Peyer's patch (tissue), 4 donors: ENCODE results near the gene TFG. TPM values are rescaled to one million over a fixed set of nuclear protein-coding genes. Genes with fewer than 3 reads are reported as not detected.
A peak's percentile ranks its signal among the peaks of the same experiment; 100 is the strongest.

ENCODE experiments used
- DNase-seq, 3 donors: peaks; one replicate each; pipeline ENCODE4 v3.0.0-alpha.2; 2017 to 2019
- H3K27ac ChIP-seq, 4 donors: fragments of 200-600 bp; sonication (generic); one replicate each; pipeline ENCODE4 v1.5.1; 2016 to 2019
- H3K27me3 ChIP-seq, 2 donors: fragments of 200-600 bp; sonication (generic); one replicate each; pipeline ENCODE4 v1.5.1; 2019
- H3K36me3 ChIP-seq, 3 donors: fragments of 200-600 bp; sonication (generic); one replicate each; pipeline ENCODE4 v1.5.1; 2016 to 2019
- H3K4me1 ChIP-seq, 4 donors: fragments of 200-600 bp; sonication (generic); one replicate each; pipeline ENCODE4 v1.5.1; 2016 to 2019
- H3K4me3 ChIP-seq, 4 donors: fragments of 200-600 bp; sonication (generic); 1 replicate in 3 of 4; 2 replicates in 1 of 4; pipeline ENCODE4 v1.5.1; 2016 to 2019; ENCODE audit warnings: mild to moderate bottlenecking in 1 of 4
- H3K9me3 ChIP-seq, 4 donors: fragments of 200-600 bp; sonication (generic); one replicate each; pipeline ENCODE4 v1.5.1; 2016 to 2019; ENCODE audit warnings: mild to moderate bottlenecking in 1 of 4
- POLR2A ChIP-seq, 2 donors: fragments of 450-650 bp; IDR thresholded peaks; one replicate each; pipeline ENCODE4 v1.5.1; 2017; ENCODE audit warnings: antibody characterized with exemption in 2 of 2, mild to moderate bottlenecking in 2 of 2, moderate library complexity in 2 of 2
- total RNA-seq, 4 donors: library from RNA; depleted of rRNA; stranded (reverse); fragments of >200 nt; gene quantifications; one replicate each; pipeline ENCODE4 v1.1.0, GENCODE V29; 2016
- TF ChIP-seq, protein P1 (sequence below), 6 experiments: fragments of 450-650 bp in 4 of 6; fragments of 200-600 bp in 2 of 6; sonication (generic) in 1 of 6; IDR thresholded peaks; one replicate each; pipeline ENCODE4 v1.5.1; 2017 to 2019; ENCODE audit warnings: antibody characterized with exemption in 6 of 6, mild to moderate bottlenecking in 3 of 6, moderate library complexity in 1 of 6

The TFG gene
- total RNA-seq, 4 donors from 2014 or later: 75.1 to 188 (median 141) TPM

DNA sequence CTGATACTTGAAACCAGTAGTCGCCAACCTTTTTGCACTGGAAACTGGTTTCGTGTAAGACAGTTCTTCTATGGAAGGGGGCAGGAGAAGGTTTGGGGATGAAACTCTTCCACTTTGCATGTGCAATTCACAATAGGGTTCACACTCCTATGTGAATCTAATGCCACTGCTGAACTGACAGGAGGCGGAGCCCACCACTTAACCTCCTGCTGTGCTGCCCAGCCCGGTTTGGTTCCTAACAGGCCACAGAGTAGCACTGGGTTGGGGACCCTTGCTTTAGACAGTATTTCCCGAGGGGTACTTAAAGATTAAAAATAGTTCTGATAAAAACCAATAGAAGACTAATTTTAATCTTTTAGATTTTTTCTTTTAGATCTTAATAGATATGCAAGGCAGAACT, 11.1 kb downstream of the TFG start:
- peaks cover 0 to 18% (median 0%) of the 10 kb centered on the region in 4 donors for H3K4me1 ChIP-seq

DNA sequence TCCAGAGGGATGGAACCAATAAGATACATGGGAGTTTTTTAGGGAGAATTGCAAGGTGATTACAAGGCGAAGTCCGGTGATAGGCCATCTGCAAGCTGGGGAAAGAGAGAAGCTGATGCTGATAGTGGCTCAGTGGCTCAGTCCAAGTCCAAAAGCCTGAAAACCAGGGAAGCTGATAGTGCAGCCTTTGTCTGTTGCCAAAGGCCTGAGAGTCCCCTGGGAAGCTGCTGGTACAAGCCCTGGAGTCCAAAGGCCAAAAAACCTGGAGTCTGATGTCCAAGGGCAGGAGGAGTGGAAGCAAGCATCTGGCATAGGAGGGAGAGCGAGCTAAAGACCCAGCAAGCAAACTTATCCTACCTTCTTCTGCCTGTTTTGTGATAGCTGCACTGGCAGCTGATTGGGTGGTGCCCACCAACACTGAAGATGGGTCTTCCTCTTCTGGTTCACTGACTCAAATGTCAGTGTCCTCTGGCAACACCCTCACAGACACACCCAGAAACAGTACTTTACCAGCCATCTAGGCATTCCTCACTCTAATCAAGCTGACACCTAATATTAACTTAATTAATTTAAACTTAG, 16.7 kb downstream of the TFG start:
- H3K4me3 ChIP-seq: no peak overlapping the region
- H3K27ac ChIP-seq: no peak overlapping the region
- peak in 1 of 3 donors; percentile 58 for DNase-seq
- H3K36me3 ChIP-seq: peaks cover 0 to 86% (median 0%) of the 10 kb centered on the region in 3 donors
- H3K9me3 ChIP-seq: no peaks in the 10 kb centered on the region
- no peaks in the 10 kb centered on the region for H3K27me3 ChIP-seq
- TF ChIP-seq, protein P1, sequence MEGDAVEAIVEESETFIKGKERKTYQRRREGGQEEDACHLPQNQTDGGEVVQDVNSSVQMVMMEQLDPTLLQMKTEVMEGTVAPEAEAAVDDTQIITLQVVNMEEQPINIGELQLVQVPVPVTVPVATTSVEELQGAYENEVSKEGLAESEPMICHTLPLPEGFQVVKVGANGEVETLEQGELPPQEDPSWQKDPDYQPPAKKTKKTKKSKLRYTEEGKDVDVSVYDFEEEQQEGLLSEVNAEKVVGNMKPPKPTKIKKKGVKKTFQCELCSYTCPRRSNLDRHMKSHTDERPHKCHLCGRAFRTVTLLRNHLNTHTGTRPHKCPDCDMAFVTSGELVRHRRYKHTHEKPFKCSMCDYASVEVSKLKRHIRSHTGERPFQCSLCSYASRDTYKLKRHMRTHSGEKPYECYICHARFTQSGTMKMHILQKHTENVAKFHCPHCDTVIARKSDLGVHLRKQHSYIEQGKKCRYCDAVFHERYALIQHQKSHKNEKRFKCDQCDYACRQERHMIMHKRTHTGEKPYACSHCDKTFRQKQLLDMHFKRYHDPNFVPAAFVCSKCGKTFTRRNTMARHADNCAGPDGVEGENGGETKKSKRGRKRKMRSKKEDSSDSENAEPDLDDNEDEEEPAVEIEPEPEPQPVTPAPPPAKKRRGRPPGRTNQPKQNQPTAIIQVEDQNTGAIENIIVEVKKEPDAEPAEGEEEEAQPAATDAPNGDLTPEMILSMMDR (IDR thresholded peaks at IDR 0.05): no peak
- TF ChIP-seq POLR2A (IDR thresholded peaks at IDR 0.05): no peak
- peaks cover 0 to 8% (median 0%) of the 10 kb centered on the region in 4 donors for H3K4me1 ChIP-seq

More for the DNA sequence above, 11.1 kb downstream of the TFG start:
- Histone ChIP-seq H3K9me3 (no peaks in the 10 kb centered on the region), H3K36me3 (peaks cover 0 to 69% (median 0%) of the 10 kb centered on the region in 3 donors), H3K27me3 (no peaks in the 10 kb centered on the region), H3K27ac (no peak overlapping the region), H3K4me3 (no peak overlapping the region)
- no peak for DNase-seq
- TF ChIP-seq POLR2A (IDR thresholded peaks at IDR 0.05): no peak
- TF ChIP-seq, protein P1 (IDR thresholded peaks at IDR 0.05): no peak

DNA sequence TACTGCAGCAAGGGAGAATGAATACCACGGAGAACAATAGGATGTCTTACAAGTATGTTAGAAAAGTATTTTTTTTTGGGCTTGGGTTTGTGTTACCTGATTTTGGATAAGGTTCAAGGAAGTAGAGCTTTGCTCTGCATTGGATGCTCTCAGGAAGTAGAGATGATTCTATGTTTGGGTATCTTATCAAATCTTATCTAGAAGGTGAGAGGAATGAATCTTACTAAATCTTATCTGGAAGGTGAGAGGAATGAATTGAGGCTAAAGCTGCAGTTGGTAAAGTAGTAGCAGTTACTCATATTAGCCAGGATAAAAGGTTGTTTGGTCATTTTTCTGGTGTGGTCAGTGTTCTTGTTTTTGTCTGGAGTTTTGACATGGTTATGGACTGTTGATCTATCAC, 17.4 kb downstream of the TFG start:
- peaks cover 0 to 85% (median 0%) of the 10 kb centered on the region in 3 donors for H3K36me3 ChIP-seq
- H3K27me3 ChIP-seq: no peaks in the 10 kb centered on the region
- DNase-seq: no peak
- no peak overlapping the region for H3K4me3 ChIP-seq
- TF ChIP-seq, protein P1 (IDR thresholded peaks at IDR 0.05): no peak
- no peak for TF ChIP-seq POLR2A (IDR thresholded peaks at IDR 0.05)
- H3K4me1 ChIP-seq: peaks cover 0 to 8% (median 0%) of the 10 kb centered on the region in 4 donors
- H3K27ac ChIP-seq: no peak overlapping the region
- H3K9me3 ChIP-seq: no peaks in the 10 kb centered on the region

DNA sequence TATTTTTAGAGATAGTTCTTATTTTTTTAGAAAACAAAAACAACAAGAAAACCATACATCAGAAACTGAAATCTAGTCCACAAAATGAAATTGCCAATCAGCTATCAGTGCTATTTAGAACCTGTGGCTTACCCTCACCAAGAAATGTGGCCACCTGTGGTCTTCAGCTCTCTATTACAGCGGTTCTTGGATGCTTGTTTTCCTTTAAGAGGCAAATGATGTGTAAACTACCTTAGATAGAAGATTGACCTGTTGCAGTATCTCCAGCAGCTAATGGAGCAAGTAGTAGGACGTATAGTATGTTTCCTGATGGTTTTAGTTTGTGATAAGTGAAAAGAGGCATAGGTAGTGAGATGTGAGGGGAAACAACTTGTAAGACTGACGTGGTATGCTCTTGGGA, 21.2 kb downstream of the TFG start:
- Histone ChIP-seq H3K4me1 (peaks cover 0 to 8% (median 0%) of the 10 kb centered on the region in 4 donors), H3K9me3 (no peaks in the 10 kb centered on the region), H3K36me3 (peaks cover 0 to 61% (median 0%) of the 10 kb centered on the region in 3 donors), H3K4me3 (no peak overlapping the region), H3K27ac (no peak overlapping the region), H3K27me3 (no peaks in the 10 kb centered on the region)
- TF ChIP-seq, protein P1 (IDR thresholded peaks at IDR 0.05): no peak
- no peak for TF ChIP-seq POLR2A (IDR thresholded peaks at IDR 0.05)
- DNase-seq: no peak

DNA sequence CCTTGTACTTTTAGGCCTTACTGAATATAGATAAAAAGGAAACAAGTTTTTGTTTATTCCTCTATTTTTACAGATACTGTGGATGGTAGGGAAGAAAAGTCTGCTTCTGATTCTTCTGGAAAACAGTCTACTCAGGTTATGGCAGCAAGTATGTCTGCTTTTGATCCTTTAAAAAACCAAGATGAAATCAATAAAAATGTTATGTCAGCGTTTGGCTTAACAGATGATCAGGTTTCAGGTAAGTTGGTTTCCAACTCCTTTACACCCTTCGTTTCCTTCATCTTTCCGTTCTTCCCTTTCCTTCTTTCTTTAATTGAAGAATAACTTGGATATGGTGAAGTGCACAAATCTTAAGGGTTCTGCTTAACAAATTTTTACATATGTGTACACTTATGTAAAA, 23.1 kb downstream of the TFG start:
- H3K36me3 ChIP-seq: peaks cover 0 to 65% (median 2%) of the 10 kb centered on the region in 3 donors

More for the DNA sequence above, 23.1 kb downstream of the TFG start:
- no peaks in the 10 kb centered on the region for H3K27me3 ChIP-seq
- DNase-seq: no peak
- no peaks in the 10 kb centered on the region for H3K4me1 ChIP-seq
- no peak overlapping the region for H3K27ac ChIP-seq
- no peaks in the 10 kb centered on the region for H3K9me3 ChIP-seq
- H3K4me3 ChIP-seq: no peak overlapping the region
- TF ChIP-seq, protein P1 (IDR thresholded peaks at IDR 0.05): no peak
- no peak for TF ChIP-seq POLR2A (IDR thresholded peaks at IDR 0.05)
